Upper lobe of right lung (tissue), 1 donor: ENCODE data around the gene ZNF835. TPM values are rescaled to one million over a fixed set of nuclear protein-coding genes. Genes with fewer than 3 reads are reported as not detected.

Experiments
- ATAC-seq: fragments of 200-7000 bp; cut with Tn5 transposase; one replicate; pipeline ENCODE4 v1.9.1; 2020; ENCODE audit warnings: mild to moderate bottlenecking, moderate library complexity
- DNase-seq: peaks from one replicate; pipeline ENCODE4 v3.0.0-alpha.2; 2020
- H3K27ac ChIP-seq: fragments of 200-600 bp; one replicate; pipeline ENCODE4 v1.8.0; 2022
- H3K27me3 ChIP-seq: fragments of 200-600 bp; one replicate; pipeline ENCODE4 v1.8.0; 2022; ENCODE audit warnings: mild to moderate bottlenecking
- H3K36me3 ChIP-seq: fragments of 200-600 bp; one replicate; pipeline ENCODE4 v1.8.0; 2022
- H3K4me1 ChIP-seq: fragments of 200-600 bp; one replicate; pipeline ENCODE4 v1.8.0; 2022
- H3K4me3 ChIP-seq: fragments of 200-600 bp; one replicate; pipeline ENCODE4 v1.8.0; 2022; ENCODE audit warnings: mild to moderate bottlenecking
- H3K9me3 ChIP-seq: fragments of 200-600 bp; one replicate; pipeline ENCODE4 v1.8.0; 2022
- CTCF ChIP-seq: fragments of 200-600 bp; IDR thresholded peaks from one replicate; pipeline ENCODE4 v1.8.0; 2022; ENCODE audit warnings: antibody characterized with exemption
- intact Hi-C: fragments of 100-400 bp; cut with DNase I; formaldehyde crosslinking; loops from one replicate; pipeline ENCODE4 v1.11.0; 2022
- total RNA-seq: library from RNA; stranded (reverse); fragmentation: NEBNext Ultra II Directional; extraction: Animal tissue kit (Norgen Biotek cat#: 25700); gene quantifications from one replicate; pipeline ENCODE4 v1.2.1, GENCODE V29; 2021
- donor health status: DM: no; HTN: yes; CAD: no; lungs with severe emphysema.

ZNF835 gene
- total RNA-seq, 1 donor from 2014 or later, result 3.0 TPM

- ATAC-seq (no peak), DNase-seq (peak; percentile 54)
- no peaks in the 10 kb centered on the region for H3K27me3 ChIP-seq
- TF ChIP-seq CTCF, result no peak
- H3K9me3 ChIP-seq, result no peaks in the 10 kb centered on the region
- H3K27ac ChIP-seq, result no peak overlapping the region
- no peak overlapping the region for H3K4me3 ChIP-seq
- no peaks in the 10 kb centered on the region for H3K4me1 ChIP-seq
- intact Hi-C loops, result no loop called here
- no peaks in the 10 kb centered on the region for H3K36me3 ChIP-seq
Observed at GRCh38 chr19:56663931-56664500, 7.5 kb downstream of the ZNF835 start.

GRCh38 chr19:56661248-56661647, 10.3 kb downstream of the ZNF835 start:
- Histone ChIP-seq H3K27me3 (no peaks in the 10 kb centered on the region), H3K27ac (no peak overlapping the region), H3K4me1 (no peaks in the 10 kb centered on the region), H3K9me3 (no peaks in the 10 kb centered on the region), H3K36me3 (no peaks in the 10 kb centered on the region), H3K4me3 (no peak overlapping the region)
- no peak for DNase-seq
- intact Hi-C loops, result no loop called here
- ATAC-seq, result no peak
- TF ChIP-seq CTCF, result no peak

- intact Hi-C loops, result no loop called here
- peak; percentile 36 for TF ChIP-seq CTCF
- Histone ChIP-seq H3K27ac (no peak overlapping the region), H3K4me1 (no peaks in the 10 kb centered on the region), H3K36me3 (no peaks in the 10 kb centered on the region), H3K27me3 (no peaks in the 10 kb centered on the region), H3K4me3 (no peak overlapping the region), H3K9me3 (no peaks in the 10 kb centered on the region)
- DNase-seq (no peak), ATAC-seq (no peak)
Observed at GRCh38 chr19:56660381-56661107, 11.0 kb downstream of the ZNF835 start.

- peaks cover 4% of the 10 kb centered on the region for H3K9me3 ChIP-seq
- H3K4me1 ChIP-seq, result no peaks in the 10 kb centered on the region
- TF ChIP-seq CTCF, result no peak
- ATAC-seq, result no peak
- no peaks in the 10 kb centered on the region for H3K27me3 ChIP-seq
- no peak overlapping the region for H3K4me3 ChIP-seq
- no peak overlapping the region for H3K27ac ChIP-seq
- intact Hi-C loops, result no loop called here
- H3K36me3 ChIP-seq, result no peaks in the 10 kb centered on the region
- no peak for DNase-seq
Observed at GRCh38 chr19:56654151-56654550, 17.4 kb downstream of the ZNF835 start.

GRCh38 chr19:56643460-56643955, 28.0 kb downstream of the ZNF835 start:
- intact Hi-C loops, result no loop called here
- peaks cover 6% of the 10 kb centered on the region for H3K9me3 ChIP-seq

More at GRCh38 chr19:56643460-56643955, 28.0 kb downstream of the ZNF835 start:
- no peak for TF ChIP-seq CTCF
- Histone ChIP-seq H3K4me3 (no peak overlapping the region), H3K4me1 (no peaks in the 10 kb centered on the region), H3K36me3 (no peaks in the 10 kb centered on the region), H3K27me3 (peaks cover 22% of the 10 kb centered on the region), H3K27ac (no peak overlapping the region)
- ATAC-seq (no peak), DNase-seq (no peak)
